Effector CD4-positive, alpha-beta T cell (primary cell): ENCODE measurements around the gene SYT11.
"Not testable (repeated sequence)": the region's sequence is repeated elsewhere in the genome, so short reads cannot be mapped to it uniquely, and the experiment has no call there.

Experiments used
- DNase-seq: peaks from one replicate; pipeline ENCODE4 v3.0.0-alpha.2; 2020
- total RNA-seq: gene quantifications from one replicate; lab custom pipeline; 2026; lab: John Stamatoyannopoulos, UW

Gene SYT11
- total RNA-seq, result 39.4 reads per million, percentile 63 among the genes with 10 or more reads in this experiment

DNA sequence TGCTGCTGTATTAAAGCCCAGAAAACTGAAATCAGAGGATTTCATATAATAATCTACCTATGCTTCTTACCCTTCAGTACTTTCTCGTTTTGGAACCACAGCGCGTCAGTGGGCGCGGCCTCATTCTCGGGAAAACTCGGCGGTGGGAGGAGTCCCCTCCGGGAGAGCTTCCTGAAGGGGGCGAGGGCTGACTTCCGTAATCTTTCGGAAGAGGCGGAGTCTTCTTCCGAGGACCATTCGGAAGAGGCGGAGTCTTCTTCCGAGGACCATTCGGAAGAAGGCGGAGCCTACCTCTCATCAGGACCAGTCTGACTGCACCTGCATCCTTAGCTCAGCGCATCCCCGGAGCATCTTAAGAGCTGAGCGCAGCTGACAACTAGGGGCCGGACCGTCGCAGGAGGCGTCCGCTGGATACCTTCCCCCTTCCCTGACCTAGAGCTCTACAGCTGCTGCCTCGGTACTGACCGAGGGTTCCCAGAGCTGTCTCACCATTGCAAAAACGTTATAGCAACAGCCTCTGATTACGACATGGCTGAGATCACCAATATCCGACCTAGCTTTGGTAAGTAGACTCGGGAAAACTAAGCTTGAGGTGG lies at the start of gene SYT11:
Gene SYT11 (plus strand): TSS at position 334 of the 596 bp plus-strand sequence. CDS start 195 bp downstream, at position 529.
- peak; percentile 85 for DNase-seq

DNA sequence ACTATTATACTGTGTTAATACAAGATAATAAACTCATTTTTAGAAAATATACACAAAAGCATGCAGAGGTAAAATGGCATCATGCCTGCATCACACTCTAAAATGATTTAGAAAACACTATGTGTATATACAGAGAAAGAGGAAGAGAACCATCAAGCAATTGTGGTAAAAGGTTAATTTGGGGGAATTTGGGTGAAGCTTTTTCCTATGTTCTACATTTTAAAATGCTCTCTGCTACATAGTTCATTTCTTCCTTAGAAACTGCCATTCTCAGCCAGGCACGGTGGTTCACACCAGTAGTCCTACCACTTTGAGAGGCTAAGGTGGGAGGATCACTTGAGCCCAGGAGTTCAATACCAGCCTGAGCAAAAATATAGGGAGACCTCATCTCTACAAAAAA lies 46.5 kb upstream of the SYT11 start:
- DNase-seq, result no peak

GRCh38 chr1:155813672-155814071 lies 45.7 kb upstream of the SYT11 start:
- DNase-seq, result no peak

DNA sequence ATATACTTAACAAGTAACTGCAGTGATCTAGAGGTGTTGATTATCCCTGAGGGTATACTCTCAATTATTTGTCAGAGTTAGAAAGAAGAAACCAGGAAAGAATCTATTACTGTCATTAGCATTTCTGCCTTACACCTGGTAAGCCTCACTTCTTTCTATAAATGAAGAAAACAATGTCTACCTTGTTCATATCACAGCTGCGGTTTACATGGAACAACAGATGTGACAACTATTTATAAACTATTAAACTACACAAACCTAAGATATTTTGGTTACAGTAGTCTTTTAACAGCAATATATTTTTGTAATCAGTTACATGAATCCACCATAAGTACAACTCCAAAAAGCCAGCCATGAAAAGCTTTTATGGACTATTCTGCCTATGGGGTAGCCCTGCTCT lies 43.0 kb upstream of the SYT11 start:
- no peak for DNase-seq

- DNase-seq, result no peak
Measured at GRCh38 chr1:155827450-155827849, 31.9 kb upstream of the SYT11 start.

DNA sequence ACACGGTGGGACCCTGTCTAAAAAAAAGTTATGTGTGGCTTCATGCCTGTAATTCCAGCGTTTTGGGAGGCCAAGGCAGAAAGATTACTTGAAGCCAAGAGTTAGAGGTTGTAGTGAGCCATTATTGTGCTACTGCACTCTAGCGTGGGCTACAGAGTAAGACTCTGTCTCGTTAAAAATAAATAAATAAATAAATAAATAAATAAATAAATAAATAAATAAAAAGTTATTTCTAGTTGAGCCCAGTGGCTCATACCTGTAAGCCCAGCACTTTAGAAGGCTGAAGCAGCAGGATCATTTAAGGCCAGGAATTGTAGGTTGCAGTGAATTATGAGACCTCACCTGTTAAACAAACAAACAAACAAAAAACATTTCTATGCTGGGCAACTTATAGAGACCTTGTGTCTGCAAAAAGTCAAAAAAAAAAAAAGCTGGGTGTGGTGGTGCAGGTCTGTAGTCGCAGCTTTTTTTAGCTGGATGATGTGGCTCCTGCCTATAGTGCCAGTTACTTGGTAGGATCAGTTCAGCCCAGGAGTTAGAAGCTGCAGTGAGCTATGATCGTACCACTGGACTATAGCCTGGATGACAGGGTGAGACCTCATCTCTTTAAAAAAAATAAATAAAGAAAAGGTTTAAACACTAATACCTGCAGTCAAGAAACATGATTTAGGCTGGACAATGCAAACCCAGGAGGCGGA lies 27.9 kb upstream of the SYT11 start:
- DNase-seq, result no peak

DNA sequence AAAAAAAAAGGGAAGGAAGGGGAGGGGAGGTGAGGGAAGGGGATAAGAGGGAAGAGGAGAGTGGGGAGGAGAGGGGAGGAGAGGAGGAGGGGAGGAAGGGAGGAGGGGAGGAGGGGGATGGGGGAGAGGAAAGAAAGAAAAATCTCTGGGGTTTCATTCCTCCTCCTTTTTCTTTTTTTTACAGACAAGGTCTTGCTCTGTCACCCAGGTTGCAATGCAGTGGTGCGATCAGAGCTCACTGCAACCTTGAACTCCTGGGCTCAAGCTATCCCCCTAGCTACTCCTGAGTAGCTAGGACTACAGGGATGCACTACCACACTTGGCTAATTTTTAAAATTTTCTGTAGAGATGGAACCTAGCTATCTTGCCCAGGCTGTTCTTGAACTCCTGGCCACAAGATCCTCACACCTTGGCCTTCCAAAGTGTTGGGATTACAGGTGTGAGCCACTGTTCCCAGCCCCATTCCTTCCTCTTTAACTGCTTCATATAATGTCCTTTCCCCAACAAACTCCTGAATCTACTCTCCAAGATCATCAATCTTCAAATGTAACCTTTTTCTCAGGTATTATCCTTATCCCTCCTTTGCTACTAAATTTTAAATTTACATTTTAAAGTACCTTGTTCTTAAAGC lies 25.6 kb upstream of the SYT11 start:
- DNase-seq, result no peak

DNA sequence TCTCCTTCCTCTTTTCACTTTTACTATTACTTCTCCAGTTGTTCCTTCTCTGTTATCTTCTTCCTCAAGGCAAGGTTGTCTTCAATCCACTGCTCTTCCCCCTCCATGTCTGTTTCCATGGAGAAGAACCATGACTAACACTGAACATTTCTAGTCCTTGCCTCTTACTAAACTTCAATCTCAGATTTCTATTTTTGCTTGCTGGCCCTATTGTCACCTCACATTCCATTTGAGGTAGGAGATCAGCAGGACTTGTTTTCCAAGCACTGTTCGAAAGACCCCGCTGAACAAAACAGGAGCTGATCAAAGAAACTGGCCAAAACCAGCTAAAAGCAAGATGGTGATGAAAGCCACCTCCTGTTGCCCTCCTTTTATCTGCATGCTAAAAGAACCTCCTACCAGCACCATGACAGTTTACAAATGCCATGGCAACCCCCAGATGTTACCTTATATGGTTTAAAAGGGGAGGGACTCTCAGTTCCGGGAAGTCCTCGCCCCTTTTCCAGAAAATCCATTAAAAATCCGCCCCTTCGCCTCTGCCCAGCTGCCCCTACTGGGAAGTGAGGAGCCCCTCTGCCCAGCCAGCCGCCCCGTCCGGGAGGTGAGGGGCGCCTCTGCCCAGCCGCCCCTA lies 25.0 kb upstream of the SYT11 start:
- DNase-seq, result no peak

GRCh38 chr1:155834927-155835399 lies 24.4 kb upstream of the SYT11 start:
- not testable (repeated sequence) for DNase-seq

- DNase-seq, result no peak
Measured at GRCh38 chr1:155835548-155835947, 23.8 kb upstream of the SYT11 start.

- DNase-seq, result no peak
Measured at GRCh38 chr1:155840386-155840785, 19.0 kb upstream of the SYT11 start.

- DNase-seq, result no peak
Measured at GRCh38 chr1:155844860-155845421, 14.4 kb upstream of the SYT11 start.

DNA sequence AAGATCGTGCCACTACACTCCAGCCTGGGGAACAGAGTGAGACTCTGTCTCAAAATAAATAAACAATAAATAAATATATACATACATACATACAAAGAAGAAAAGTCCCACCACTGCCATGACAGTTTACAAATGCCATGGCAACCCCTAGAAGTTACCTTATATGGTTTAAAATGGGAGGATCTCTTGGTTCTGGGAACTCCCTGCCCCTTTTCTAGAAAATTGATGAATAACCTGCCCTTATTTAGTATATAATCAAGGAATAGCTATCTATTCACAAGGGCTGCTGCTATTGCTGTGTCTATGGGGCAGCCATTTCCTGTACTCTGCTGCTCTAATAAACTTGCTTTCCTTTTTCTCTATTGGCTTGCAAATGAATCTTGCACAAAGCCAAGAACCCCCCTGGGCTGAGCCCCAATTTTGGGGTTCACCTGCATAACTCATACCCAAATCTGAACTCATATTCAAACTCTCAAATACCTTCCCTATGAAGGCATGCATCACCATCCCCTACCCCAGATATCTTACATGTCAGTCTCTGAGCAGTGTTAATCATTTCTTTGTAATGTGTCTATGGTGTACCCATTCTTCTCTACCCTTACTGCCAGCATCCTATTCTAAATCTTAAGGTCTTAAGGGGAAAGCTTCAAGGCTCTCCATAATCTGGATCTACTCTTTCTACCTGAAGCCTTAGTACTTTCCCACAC lies 11.4 kb upstream of the SYT11 start:
- DNase-seq, result no peak

DNA sequence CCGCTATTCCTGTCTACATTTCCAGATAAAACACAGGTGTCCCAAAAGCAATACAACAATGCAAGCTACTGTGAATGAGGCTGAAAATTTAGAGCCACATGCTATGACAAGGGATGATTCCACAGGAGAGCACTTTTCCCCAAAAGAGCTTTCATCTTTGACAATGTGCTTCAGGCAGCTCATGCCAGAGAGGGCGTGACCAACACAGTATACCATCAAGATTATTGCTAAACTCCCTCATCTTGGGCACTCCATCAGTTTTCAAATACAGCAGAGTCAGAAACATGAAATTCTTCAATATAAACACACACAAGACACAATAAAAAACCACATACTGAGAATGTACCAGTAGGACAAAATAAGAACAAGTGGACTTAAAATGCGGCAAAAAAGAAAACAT lies 9.0 kb upstream of the SYT11 start:
- DNase-seq, result no peak

DNA sequence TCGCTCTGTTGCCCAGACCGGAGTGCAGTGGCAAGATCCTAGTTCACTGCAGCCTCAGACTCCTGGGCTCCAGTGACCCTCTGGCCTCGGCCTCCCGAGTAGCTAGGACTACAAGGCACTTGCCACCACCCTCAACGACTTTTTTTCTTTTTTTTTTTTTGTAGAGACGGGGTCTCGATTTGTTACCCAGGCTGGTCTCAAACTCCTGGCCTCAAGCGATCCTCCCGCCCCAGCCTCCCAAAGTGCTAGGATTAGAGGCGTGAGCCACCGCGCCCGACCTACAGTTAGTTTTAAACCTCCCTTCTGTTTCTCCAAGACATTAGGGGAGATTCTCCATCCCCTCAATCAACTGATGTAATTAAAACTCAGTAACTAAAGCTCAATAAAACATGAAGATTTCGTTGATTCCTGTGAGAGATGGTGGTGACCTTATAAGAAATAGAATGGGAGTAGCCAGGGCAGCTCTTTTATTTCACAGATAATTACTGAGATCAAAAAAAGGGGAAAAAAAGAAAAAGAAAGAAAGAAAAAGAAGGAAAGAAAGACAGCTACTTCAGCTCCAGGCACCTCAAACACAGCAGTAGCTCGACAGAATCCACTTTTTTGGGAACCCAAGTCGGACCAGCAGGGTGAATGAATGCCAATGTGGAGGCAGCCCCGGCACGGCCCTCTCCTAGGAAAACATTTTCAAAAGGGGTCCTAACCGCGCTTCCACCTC lies 3.0 kb upstream of the SYT11 start:
- DNase-seq, result no peak

- peak; percentile 85 for DNase-seq
Measured at GRCh38 chr1:155856975-155857930, 2.1 kb upstream of the SYT11 start, which contains the start of gene GON4L. Gene GON4L (minus strand): TSS chr1:155857214. CDS start chr1:155853780, 3,434 bp downstream.

DNA sequence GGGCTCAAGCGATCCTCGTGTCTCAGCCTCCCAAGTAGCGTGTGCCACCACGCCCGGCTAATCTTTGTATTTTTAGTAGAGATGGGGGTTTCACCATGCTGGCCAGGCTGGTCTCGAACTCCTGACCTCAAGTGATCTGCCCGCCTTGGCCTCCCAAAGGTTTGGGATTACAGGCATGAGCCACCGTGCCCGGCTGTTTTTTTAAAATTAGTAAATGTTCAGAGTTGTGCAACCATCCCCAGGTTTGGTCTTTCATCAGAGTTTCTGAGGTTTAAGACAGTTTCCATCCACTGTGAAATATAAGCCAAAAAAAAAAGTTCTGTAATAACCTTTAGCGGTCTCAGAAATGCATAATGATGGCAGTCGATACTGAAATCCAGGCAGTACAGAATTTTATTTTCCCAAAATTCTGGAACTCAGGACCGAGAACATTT lies 550 bp upstream of the SYT11 start:
- no peak for DNase-seq

DNA sequence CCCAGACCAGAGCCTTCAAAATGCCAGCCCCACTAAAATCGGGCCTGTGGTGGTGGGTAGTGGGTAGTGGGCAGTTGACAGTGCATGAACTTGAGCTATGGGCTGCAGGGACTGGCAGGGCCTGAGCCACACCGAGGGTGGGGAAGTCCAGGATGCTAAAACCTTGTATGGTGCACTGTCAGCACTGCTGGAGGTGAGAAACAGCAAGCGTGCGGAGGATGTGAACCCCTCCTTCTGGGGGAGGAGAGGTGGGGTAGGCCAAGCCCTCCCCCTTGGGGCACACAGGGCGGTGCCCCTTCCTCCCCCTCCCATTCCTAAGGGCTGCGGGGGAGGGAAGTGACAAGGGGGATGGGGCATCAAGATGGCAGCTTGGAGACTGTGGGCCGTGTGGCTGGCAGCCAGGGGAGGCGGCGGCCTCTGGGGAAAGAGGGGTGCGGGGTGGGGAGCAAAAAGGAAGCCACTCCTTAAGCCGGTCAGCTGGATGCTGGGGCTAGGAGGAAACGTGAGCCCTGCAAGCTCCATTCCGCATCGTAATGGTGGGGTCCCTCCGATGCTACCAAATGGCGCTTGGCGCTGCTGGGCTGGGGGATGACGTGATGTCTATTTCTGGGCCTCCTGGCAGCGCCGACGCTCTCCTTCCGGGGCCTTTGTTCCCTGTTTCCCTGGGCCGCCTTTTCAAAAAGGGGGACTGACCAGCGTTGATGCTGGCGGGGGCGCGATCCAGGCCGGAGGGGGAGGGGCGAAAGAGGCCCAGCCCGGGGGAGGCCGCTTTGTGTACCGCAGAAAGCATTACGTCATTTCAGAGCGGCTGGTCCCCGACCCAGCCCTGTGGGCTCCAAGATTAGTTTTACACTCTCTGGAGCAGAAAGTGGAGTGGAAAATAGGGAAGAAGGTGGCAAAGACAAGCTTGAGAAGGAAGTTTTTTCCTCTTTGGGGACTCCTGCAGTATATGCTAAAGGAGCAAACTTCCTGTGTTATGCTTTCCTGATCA lies 809 bp downstream of the SYT11 start:
- peak; percentile 32 for DNase-seq

DNA sequence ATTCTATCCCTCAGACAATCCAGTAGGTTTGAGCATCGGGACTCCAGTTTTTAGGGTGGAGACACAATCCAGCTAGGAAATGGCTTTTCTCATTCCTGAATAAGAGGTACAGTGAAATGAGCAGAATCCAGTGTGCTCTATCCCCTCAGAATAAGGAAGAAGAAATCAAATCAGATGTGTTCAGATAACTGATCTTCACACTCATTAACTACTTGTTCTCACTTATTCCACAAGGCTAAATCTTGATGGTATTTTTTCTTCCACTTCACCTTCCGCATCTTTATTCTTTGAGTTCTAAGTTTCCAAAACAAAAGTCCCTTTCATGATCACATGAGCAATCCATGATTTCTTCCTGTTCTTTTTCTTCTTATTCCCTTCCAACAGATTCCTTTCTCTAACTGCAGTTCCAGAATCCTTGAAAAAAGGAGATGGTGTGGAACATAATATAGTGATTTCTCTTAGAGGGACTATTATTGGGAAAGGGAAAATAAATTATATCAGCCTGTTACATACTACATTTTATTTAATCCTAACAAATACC lies 1.7 kb downstream of the SYT11 start:
- no peak for DNase-seq
